GM21786 (cell line): ENCODE results near the gene BTBD9.

ENCODE experiments used
- ATAC-seq: cut with Tn5 transposase; IDR thresholded peaks from one replicate; pipeline ENCODE4 v1.9.1; 2021; ENCODE audit not compliant: unreplicated experiment

Gene BTBD9

DNA sequence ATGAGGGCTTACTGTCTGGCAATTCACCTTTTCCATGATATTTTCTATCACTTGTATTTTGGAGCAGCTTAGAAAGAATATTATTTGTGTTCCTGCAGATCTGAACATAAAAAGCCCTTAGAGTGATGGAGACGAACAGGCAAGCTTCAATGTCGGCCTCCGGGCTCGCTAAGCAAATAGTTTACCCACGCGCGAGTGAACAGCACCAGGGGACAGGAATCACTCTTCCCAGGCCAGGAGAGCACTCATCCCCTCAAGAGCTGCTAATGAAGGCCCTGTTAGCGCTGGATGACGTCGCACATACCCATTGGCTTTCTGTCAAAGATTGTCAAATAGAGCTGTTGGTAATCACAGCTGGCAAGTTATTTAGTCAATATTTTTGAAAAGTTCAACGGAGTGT is 424.5 kb downstream of the BTBD9 start:
- no peak for ATAC-seq

DNA sequence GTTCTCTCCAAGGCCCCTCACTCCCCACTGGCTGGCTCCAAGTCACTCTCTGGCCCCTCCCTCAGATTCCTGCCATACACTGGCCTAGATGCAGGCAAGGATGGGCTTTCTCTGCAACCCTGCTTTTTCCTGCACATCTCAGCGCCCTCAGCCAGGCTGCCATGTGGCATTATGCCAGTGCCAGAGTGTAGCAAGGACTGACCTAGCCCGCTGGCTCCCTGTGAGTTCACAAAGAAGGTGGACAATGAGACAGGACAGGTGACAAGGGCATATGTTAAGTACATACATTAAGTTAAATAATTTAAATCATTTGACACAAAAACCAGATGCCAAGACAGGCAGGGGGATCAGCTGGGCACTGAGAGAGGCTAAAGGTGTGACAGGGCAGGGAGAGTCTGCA is 425.6 kb downstream of the BTBD9 start:
- no peak for ATAC-seq

DNA sequence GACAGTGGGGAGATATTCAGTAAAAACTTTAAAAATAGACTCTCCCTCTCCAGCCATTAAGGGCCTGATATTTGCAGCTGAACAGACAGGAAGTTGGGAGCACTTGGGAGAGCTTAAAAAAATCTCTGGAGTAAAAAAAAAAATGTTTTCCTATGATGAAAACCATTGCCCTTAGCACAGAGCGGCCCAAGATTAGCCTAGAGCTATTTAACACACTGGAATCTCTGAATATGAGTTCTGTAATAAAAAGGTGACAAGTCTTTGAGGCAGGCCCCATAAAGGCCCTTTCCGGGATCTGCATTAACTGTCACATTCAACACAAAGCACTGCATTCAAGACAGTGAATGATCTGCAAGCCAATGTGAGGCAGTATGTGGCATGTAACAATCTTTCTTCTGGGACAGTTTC is 426.5 kb downstream of the BTBD9 start:
- ATAC-seq: no peak

DNA sequence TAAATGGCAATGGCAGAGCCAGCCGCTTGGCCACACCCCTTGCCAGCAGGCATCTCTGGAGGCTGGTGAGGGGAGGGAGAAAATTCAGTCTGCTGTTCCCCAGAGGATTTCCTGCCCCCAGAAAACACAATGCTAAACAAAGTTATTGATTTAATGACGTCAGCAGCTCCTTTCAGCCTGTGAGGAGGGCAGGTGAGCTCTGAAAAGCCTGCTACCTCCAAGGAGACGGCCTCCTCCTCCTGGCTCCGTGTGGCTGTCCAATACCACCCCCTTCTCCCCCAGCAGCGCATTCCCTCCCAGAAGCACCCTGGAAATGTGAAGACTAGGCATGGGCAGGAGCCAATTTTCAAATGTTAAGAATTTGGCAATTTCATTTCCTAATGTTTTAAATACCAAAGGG is 427.1 kb downstream of the BTBD9 start:
- no peak for ATAC-seq

DNA sequence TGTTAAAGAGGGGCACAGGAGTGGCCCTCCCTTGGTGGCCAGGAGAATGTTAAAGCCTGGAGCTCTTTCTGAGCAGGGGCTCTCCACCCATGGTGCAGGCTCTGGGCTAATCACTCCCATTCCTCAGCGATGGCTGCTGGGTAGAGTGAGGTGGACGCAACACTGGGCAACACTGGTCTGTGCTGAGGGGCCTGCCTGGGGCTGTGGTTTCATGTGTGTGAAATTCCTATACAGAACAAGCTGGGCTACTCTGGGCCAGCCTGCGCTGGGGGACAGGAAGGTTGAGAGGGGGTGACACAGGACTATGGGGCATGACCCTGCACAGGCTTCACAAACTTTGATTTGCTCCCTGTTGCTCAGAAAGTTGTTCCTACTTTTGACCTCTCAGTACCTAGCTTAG is 427.6 kb downstream of the BTBD9 start:
- ATAC-seq: no peak

DNA sequence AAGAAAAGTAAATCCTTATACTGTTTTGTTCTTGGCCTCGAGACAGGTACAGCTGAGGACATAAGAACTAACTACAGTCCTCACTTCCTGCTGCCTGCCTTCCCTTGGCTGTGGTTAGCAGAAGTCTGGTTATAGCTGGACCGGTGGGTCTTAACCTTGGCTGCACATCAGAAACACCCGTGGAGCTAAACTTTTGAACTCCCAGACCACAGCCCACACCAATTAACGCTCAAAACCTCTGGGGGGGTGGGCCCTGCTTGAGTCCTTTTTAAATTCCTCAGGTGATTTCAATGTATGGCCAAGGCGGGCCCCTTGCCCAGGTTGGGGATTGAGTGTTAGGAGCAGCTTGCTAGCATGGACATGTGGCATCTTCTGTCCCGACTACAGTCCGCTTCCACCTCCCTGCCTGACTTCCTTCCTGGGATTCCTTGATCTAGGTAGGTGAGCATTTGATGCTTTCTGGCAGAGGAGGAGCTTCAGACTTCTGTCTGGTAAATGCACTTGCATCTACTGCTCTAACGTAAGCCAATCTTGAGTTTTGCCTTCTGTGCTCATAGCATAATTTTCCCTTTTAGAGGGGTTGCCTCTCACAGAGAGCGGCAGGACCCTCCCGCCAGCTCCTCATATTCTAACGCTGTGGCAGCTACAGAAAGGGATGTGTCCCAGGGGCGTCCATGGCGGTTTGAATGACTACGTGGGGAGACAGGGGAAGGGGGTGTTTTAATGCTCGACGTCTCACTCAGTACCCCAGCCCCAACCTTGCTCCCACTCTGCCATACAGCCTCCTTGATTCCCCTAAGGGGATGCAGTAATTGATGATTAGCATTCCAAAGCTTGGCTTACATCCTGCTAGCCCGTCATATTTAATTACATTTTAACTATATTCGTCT is 430.1 kb downstream of the BTBD9 start:
- no peak for ATAC-seq

DNA sequence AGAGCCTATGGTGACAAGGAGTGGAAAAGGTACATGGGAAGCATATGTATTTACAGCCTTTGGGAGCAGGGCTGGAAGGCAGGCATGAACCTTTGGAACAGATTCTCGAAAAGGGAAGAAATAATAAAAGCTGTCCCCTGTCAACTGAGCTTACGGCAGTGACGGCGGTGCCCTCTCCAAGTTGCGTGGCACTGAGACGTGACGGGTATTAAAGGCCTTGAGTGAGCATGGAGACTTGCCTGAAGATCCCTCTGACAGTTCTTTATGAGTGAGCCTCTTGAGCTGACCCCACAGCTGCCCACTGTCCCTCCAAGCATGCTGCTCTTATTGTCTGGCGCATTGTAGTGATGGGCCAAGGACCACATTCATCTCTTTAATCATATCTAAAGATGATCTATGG is 431.7 kb downstream of the BTBD9 start:
- ATAC-seq: no peak

DNA sequence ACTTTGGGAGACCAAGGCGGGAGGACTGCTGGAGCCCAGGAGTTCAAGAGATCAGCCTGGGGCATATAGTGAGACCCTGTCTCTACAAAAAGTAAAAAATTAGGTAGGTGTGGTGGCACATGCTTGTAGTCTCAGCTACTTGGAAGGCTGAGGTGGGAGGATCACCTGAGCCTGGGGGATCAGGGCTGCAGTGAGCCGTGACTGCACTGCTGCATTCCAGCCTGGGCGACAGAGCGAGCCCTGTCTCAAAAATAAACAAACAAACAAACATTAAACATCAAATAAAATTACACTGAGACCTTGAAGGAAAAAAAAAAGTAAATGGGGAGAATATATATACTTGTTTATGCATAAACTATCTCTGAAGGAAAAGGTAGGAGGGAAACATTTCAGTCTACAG is 432.4 kb downstream of the BTBD9 start:
- ATAC-seq: no peak

DNA sequence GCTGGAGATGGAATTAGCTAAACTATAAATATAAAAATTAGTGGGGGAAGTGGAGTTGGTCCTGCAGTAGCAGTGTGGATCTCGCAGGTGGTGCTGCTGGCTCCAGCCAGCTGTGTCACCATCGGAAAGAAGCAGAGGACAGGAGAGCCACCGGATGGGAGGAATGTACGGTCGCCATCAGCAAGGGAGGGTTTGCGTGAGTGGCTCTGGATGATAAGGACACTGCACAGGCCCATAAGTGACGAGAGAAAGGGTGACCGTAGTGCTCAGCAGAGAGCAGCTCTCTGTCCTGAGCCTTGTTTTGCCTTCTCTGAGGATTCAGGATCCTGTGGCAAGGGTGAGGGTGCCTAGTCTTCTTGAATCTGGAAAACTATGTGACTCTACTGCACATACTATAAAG is 441.5 kb downstream of the BTBD9 start:
- ATAC-seq: no peak

DNA sequence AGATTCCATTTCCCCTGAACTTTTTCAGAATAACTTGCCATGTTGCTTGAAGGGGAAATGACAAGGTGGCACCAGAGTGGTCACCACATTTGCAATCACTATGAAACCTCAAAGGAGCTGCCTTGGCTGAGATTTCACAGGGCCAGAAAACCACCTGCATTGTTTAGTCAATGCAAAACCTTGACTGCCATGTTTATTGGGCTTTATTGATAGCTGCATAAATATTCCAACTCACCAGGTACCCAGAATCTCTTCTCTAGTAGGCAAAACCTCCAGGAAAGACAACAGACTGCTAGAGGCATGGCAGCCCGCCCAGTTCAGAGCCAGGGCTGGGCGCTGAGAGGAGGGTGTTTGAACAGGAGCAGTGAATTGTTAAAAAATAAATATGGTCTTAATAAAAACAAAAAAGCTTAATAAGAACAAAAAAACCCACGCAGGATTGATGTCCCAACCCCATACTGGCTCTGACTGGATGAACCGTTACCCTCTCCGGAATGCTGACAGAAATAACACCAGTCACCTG is 444.6 kb downstream of the BTBD9 start:
- ATAC-seq: no peak

DNA sequence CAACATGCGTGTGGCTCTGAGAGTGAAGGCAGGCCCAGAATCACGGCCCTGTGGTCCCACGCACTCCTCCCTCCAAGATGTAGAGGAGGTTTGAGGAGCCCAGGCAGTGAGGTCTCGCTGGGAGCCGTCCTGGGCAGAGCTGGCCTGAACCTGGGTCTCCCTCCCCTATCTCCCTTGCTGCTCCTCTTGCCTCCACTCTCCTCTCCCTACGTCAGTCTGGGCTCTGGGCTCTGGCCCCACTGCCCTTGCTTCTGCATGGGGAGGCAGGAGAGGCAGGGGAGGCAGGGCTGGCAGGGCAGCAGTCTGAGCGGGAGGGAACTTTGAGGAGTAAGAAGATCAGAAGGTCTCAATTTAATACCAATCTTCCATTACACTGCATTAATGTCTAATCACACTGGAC is 445.1 kb downstream of the BTBD9 start:
- no peak for ATAC-seq

DNA sequence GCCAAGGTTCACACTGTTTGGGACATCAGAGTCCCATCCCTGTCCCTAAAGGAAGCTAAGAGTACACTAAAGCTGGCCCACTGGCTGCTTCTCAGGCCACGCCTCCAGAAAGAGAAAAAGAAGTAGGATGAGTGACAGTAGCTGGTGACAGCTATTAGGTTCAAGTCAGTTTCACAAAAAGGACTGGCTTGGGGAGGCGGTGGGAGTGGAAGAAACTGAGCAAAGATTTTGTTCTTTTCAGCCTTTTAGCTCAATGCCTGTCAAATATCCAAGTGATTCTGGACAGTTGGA is 445.5 kb downstream of the BTBD9 start:
- ATAC-seq: no peak

DNA sequence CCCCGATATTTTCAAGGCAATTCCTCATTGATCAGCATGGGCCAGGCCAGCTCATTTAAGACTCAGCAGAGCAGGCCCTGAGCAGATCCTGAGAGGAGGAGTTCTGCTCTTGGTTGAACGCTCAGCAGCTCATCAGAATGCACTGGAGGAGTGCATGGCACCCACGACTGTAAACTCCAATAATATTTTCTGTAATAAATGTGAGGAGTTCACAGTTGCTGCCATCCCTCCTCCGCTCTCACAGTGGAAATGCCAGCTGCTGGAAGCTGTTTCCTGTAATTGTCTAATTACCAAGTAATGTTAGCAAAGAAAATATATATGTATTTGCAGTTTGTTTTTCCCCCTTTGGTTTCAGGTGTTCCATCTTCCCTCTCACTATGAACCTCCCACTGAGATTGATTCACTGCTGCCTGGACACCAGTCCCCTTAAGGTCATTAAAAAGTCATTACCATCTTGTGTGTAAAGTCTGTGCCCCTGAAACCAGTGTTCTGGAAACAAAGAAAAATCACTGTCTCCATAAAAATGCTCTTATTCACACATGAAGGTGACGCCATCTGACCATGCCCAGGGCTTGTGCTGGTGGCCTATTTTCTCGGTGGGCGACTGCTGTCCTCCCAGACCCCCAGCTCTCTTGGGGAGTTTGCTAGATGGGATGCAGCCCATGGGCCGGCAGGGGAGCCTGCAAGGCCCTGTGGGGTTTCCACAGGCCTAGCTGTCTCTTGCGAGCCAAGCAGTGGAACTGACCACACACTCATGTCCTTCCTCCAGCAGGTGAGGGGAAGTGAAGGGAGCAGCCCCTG is 446.0 kb downstream of the BTBD9 start:
- ATAC-seq: no peak

DNA sequence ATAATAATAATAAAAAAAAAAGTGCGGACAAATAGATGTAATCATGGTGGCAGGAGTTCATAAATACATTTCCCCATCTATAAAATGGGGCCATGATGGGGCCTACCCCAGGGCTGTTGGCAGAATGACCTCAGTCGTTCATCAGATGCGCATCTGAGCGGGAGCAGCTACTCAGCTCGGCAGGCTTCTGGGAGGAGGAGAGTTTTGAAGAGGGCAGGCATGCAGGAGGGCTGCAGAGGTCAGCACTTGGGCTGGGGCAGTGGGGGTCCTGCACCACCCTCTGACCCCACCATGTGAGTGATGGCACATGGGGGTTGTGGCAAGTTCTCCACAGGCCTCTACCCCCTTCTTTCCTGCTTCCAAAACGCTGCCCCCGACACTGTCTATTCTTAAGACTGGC is 446.7 kb downstream of the BTBD9 start:
- no peak for ATAC-seq

DNA sequence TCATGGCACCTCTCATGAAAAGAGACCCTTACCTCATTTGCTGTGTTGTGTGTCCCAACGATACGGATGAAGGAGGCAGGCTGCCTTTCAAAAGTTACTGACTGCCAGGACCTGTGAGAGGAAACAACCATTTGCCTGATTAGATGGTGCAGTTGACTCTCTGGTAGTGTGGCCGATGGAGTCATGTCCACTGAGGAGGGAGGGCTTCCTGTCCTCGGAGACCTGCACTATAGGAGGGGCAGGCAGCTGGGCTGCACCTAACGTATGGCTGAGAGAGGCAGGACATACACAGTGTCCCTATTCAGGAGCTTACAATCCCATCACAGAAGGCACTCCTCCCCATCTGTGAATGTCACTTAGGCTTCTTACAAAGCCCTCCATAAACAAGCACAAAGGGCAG is 447.2 kb downstream of the BTBD9 start:
- no peak for ATAC-seq

DNA sequence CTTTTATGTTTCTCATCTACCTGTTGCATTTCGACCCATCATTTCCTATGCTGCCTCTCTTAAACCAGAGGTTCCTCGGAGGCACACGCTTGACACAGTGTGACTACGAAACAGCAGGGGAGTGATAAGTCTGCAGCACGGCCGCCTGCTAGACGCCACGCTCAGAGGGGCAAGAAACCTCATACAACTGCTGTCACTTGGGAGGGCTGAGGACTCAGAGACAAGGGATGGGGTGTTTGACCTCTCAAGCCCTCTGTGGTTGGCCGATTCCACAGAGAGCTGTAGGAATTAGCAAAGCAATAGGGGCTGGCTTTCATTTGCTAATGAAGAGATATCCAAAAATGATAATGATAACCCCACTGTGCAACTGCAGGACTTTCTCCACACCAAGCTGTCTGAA is 447.7 kb downstream of the BTBD9 start:
- no peak for ATAC-seq

DNA sequence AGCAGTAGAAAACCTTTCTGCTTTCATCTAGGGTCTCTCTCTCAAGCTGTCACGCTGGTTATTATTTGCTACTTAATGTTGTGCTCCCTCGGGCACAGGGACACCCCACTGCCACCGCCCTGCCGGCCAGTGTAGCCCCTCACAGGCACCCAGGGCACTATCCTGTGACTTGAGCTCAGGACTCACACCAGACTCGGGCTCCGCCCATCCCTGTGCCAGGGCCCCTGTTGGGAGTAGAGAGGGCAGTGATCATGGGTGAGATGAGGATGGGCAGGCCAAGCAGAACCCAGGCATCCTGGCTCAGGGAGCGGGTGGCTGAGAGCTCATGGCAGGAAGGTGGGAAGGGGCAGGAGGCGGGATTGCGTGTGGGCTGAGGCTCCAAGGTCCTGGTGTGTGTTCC is 448.3 kb downstream of the BTBD9 start:
- no peak for ATAC-seq

DNA sequence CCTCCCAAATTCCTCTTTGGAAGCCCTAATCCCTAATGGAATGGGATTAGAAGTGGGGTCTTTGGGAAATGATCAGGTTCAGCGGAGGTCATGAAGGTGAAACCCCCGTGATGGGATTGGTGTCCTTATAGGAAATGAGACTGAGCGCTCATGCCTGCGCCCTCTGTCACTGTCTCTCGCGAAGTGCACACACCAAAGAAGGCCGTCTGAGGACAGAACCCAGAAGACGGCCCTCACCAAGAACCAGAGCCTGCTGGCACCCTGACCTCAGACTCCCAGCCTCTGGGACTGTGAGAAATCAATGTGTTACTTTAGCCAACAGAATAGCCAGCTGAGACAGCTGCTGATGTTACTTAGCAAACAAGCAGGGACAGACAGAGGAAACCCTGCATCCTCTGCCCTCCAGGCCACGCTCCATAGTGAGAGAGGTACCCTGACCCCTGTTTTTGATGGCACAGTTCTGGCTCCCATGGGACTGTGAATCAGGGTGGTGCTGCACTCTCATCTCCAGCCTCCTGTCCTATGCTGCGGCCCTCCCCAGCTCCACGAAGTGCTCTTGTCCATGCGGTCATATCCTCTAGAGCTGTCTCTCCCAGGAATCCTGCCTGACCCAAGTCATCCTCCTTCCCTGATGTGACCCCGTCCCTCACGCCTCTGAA is 450.9 kb downstream of the BTBD9 start:
- no peak for ATAC-seq

DNA sequence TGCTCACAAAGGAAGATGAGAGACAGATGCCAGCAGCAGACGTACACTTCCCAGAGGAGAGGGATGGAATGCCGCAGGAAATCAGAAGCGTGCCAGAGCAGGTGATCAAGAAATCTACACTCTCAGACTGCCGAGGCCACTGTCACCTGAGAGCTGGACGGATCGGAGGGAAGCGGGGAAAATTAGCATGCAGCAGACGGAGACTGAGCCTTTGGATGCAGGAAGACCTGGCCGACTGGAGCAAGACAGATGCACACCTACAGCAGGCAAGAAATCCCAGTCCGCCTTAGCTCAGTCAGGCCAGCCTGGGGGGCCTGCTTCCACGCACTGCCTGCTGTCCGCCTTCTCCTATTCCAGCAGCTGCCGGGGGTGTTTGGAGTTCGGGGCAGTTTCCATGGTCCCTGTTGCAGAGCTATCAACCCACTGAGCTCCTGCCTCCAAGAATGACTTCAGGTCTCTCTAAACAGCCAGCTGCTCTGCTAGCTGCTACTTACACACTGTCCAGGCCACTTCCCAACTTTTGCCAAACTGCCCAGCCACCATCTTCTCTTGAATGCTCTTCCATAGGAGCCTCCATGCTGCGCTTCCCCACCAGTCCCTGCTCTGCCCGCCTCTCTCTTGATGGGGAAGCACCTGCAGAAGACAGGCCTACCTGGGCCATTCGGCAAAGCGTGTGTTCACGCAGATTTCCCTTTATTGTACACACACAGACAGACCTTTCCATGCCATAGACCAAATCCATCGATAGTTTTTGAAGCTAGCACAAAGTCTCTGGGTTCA is 451.7 kb downstream of the BTBD9 start:
- no peak for ATAC-seq

DNA sequence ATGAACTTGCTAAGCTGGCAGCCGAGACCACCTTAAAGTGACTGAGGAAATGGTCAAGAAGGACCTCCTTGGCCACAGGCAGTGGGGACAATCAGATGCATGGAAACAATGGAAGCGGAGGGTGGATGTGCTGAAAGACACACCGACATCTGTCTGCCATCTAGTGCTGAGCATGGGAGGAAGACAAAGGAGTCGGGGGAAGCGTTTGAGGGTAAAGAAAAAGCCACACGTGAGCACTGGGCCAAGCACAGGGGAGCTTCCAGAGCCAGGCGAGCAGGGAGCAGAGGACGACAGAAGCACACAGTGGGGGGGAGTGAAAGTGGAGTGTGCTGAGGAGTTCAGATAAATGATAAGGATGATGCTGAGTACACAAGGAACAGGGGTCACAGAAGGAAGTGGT is 452.4 kb downstream of the BTBD9 start:
- ATAC-seq: no peak

DNA sequence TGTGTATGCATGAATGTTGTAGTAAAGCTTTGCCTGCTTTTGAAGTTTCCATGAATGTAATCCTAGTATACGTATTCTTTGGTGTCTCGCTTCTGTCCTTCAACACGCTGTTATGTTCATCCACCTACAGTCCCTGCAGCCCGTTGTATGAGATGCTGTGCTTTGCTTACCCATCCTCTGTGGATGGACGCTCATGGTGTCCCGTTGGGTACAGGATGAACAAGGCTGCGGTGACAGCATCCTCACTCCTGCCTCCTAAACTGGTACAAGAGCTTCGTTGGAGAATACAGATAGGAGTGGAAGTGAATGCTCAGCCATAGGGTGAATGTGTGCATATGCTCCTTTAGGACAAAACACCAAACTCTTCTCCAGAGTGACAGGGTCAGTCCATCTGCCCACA is 454.0 kb downstream of the BTBD9 start:
- ATAC-seq: no peak
